SK-N-SH (cell line): ENCODE measurements around the gene ADK. TPM values are rescaled to one million over a fixed set of nuclear protein-coding genes. Genes with fewer than 3 reads are reported as not detected.

ENCODE experiments used
- CTCF ChIA-PET: fragments of 300-600, 350-600 bp; formaldehyde crosslinking; extraction: SDS; loops from one replicate; lab custom pipeline; 2021; lab: Yijun Ruan, JAX
- POLR2A ChIA-PET: fragments of 350-600 bp; sonication (Branson Sonifier 250); formaldehyde crosslinking; extraction: SDS; loops from one replicate; lab custom pipeline; 2020; ENCODE audit warnings: antibody characterized with exemption, inconsistent platforms; lab: Yijun Ruan, JAX
- DNase-seq: peaks from one replicate; pipeline ENCODE4 v3.0.0; 2012
- H2AFZ ChIP-seq: fragments of 200-600 bp; sonication (generic); 2 replicates; pipeline ENCODE4 v1.8.1; 2016; ENCODE audit warnings: antibody characterized with exemption, mild to moderate bottlenecking, low read depth
- H3F3A ChIP-seq: fragments of 200-600 bp; sonication (generic); replicated peaks from 2 replicates; pipeline ENCODE3; 2016; ENCODE audit warnings: antibody characterized with exemption, mild to moderate bottlenecking; ENCODE audit not compliant: insufficient read depth
- H3K27ac ChIP-seq, 2 experiments: fragments of 200-500 bp in 1 of 2; fragments of 200-600 bp in 1 of 2; sonication (Bioruptor generic) in 1 of 2; sonication (generic), shearing (Covaris generic) in 1 of 2; 2 replicates each; pipeline versions ENCODE4 v1.5.1 to v1.6.1; 2014 to 2016; ENCODE audit warnings: low read depth in 2 of 2, inconsistent platforms in 1 of 2, low read length in 1 of 2, mild to moderate bottlenecking in 1 of 2, mixed read lengths in 1 of 2
- H3K27me3 ChIP-seq: fragments of 200-600 bp; sonication (generic), shearing (Covaris generic); 2 replicates; pipeline ENCODE4 v1.6.1; 2016; ENCODE audit warnings: mixed run types; ENCODE audit not compliant: insufficient read depth
- H3K36me3 ChIP-seq, 2 experiments: fragments of 200-500 bp in 1 of 2; fragments of 200-600 bp in 1 of 2; sonication (Bioruptor generic) in 1 of 2; sonication (generic) in 1 of 2; replicated peaks in 1 of 2; 2 replicates each; pipeline versions ENCODE3 to v1.5.1; 2014 to 2016; ENCODE audit warnings: low read length in 1 of 2, mild to moderate bottlenecking in 1 of 2; ENCODE audit not compliant: insufficient read depth in 2 of 2, control insufficient read depth in 1 of 2
- H3K4me1 ChIP-seq, 2 experiments: fragments of 200-500 bp in 1 of 2; fragments of 200-600 bp in 1 of 2; sonication (Bioruptor generic) in 1 of 2; sonication (generic), shearing (Covaris generic) in 1 of 2; 2 replicates each; pipeline versions ENCODE4 v1.5.1 to v1.6.1; 2014 to 2016; ENCODE audit warnings: low read depth in 1 of 2, low read length in 1 of 2, mixed run types in 1 of 2; ENCODE audit not compliant: insufficient read depth in 2 of 2, control insufficient read depth in 1 of 2
- H3K4me2 ChIP-seq: fragments of 200-600 bp; sonication (generic), shearing (Covaris generic); 2 replicates; pipeline ENCODE4 v1.6.1; 2017; ENCODE audit warnings: mixed run types
- H3K4me3 ChIP-seq, 2 experiments: fragments of 200-500 bp in 1 of 2; fragments of 200-600 bp in 1 of 2; sonication (Bioruptor generic) in 1 of 2; sonication (generic), shearing (Covaris generic) in 1 of 2; 2 replicates each; pipeline versions ENCODE4 v1.5.1 to v1.8.1; 2014 to 2016; ENCODE audit warnings: low read depth in 2 of 2, inconsistent platforms in 1 of 2, low read length in 1 of 2, mild to moderate bottlenecking in 1 of 2, mixed read lengths in 1 of 2, moderate library complexity in 1 of 2
- H3K79me2 ChIP-seq: fragments of 200-600 bp; sonication (generic); 2 replicates; pipeline ENCODE4 v1.8.1; 2017; ENCODE audit warnings: mild to moderate bottlenecking; ENCODE audit not compliant: insufficient read depth
- H3K9ac ChIP-seq: fragments of 200-600 bp; sonication (generic); 2 replicates; pipeline ENCODE4 v1.6.1; 2017; ENCODE audit warnings: mixed run types
- H3K9me2 ChIP-seq: fragments of 200-600 bp; sonication (generic); 2 replicates; pipeline ENCODE4 v1.6.1; 2017; ENCODE audit warnings: mixed run types
- H3K9me3 ChIP-seq: fragments of 200-600 bp; sonication (generic); 2 replicates; pipeline ENCODE4 v1.6.1; 2017; ENCODE audit warnings: mixed run types, mild to moderate bottlenecking, moderate library complexity
- H4K20me1 ChIP-seq: fragments of 200-600 bp; sonication (generic); 2 replicates; pipeline ENCODE4 v1.6.1; 2017; ENCODE audit warnings: mild to moderate bottlenecking, mixed run types; ENCODE audit not compliant: insufficient read depth
- CHD2 ChIP-seq: fragments of 150-350 bp; IDR thresholded peaks from 2 replicates; pipeline ENCODE4 v1.6.1; 2018; ENCODE audit warnings: low read length; ENCODE audit not compliant: partially characterized antibody
- CTCF ChIP-seq: fragments of 200-600 bp; sonication (generic); IDR thresholded peaks from 2 replicates; pipeline ENCODE4 v1.6.1; 2017; ENCODE audit warnings: antibody characterized with exemption, mild to moderate bottlenecking, moderate library complexity
- ELF1 ChIP-seq: IDR thresholded peaks from 2 replicates; pipeline ENCODE4 v1.4.0; 2012
- EZH2phosphoT487 ChIP-seq: fragments of 200-600 bp; sonication (generic); IDR thresholded peaks from 2 replicates; pipeline ENCODE4 v1.6.1; 2017; ENCODE audit warnings: low read depth, mixed run types, mild to moderate bottlenecking, antibody characterized with exemption, moderate library complexity, borderline replicate concordance
- FOSL2 ChIP-seq: IDR thresholded peaks from 2 replicates; pipeline ENCODE4 v1.4.0; 2012; ENCODE audit warnings: low read depth, mild to moderate bottlenecking, moderate library complexity, borderline replicate concordance
- IRF3 ChIP-seq: fragments of 150-350 bp; IDR thresholded peaks from 2 replicates; pipeline ENCODE4 v1.6.1; 2016; ENCODE audit warnings: mild to moderate bottlenecking, low read depth, low read length
- JUND ChIP-seq: IDR thresholded peaks from 2 replicates; pipeline ENCODE4 v1.4.0; 2012
- RAD21 ChIP-seq: IDR thresholded peaks from 2 replicates; pipeline ENCODE4 v1.6.1; 2012; ENCODE audit warnings: mild to moderate bottlenecking, low read length
- RFX5 ChIP-seq: IDR thresholded peaks from 2 replicates; pipeline ENCODE4 v1.6.1; 2012; ENCODE audit warnings: mild to moderate bottlenecking, improper control_type of control experiment, low read length
- SIN3A ChIP-seq: IDR thresholded peaks from 2 replicates; pipeline ENCODE4 v1.6.1; 2012; ENCODE audit warnings: low read depth, mild to moderate bottlenecking, low read length, moderate library complexity, borderline replicate concordance
- SMC3 ChIP-seq: IDR thresholded peaks from 2 replicates; pipeline ENCODE4 v1.6.1; 2012; ENCODE audit warnings: low read depth, low read length, improper control_type of control experiment
- TCF12 ChIP-seq: IDR thresholded peaks from 2 replicates; pipeline ENCODE4 v1.4.0; 2012
- YY1 ChIP-seq: IDR thresholded peaks from 2 replicates; pipeline ENCODE4 v1.4.0; 2012; ENCODE audit warnings: low read depth, mild to moderate bottlenecking
- ZBTB33 ChIP-seq: IDR thresholded peaks from 2 replicates; pipeline ENCODE4 v1.4.0; 2012; ENCODE audit warnings: low read depth, borderline replicate concordance
- WGBS: methylation state at CpG from one replicate; pipeline ENCODE4 v1.1.6; 2017; ENCODE audit warnings: low lambda C conversion rate; 5-methylcytosine and 5-hydroxymethylcytosine counted together
- polyA plus RNA-seq, 3 experiments: library from polyadenylated mRNA; depleted of rRNA; stranded (reverse); fragments of >200 nt; gene quantifications; 2 replicates each; pipeline ENCODE4 v1.2.3, GENCODE V29; 2012
- TF ChIP-seq, protein P1 (sequence below): IDR thresholded peaks from 2 replicates; pipeline ENCODE4 v1.4.0; 2012; ENCODE audit warnings: low read depth, borderline replicate concordance

ADK gene
- polyA plus RNA-seq, 1 of the 3 experiments (the other 2 are of a cell fraction) = 25.1 TPM

DNA sequence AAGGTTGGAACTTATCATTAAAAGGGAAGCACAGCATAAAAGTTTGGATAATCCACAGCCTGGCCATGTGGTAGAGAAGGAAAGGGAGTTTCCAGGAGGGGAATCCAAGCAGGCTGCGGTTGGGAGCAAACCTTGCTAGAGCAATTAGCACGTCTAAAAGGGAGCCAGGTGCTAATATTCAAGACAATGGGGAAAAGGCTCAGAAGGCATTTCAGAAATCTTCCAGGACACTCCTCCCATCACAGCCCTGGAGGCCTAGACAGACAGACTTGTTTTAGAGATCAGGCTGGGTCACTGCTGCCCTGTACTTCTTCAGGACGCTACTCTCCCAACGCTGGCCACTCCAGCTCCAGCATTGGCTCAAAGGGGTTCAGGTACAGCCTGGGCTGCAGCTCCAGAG is 579.2 kb downstream of the ADK start:
- Histone ChIP-seq H3K27ac (no peak overlapping the region), H3K4me3 (no peak overlapping the region), H3K36me3 (no peaks in the 10 kb centered on the region), H4K20me1 (no peaks in the 10 kb centered on the region), H3K4me2 (no peak overlapping the region), H3K79me2 (no peaks in the 10 kb centered on the region), H3K27me3 (no peaks in the 10 kb centered on the region), H3K9ac (no peak overlapping the region), H3F3A (no peaks in the 10 kb centered on the region), H3K9me2 (no peaks in the 10 kb centered on the region), H3K4me1 (no peaks in the 10 kb centered on the region), H3K9me3 (no peaks in the 10 kb centered on the region), H2AFZ (no peak overlapping the region)
- ChIA-PET POLR2A (no interaction called here), CTCF (no interaction called here)
- DNase-seq = no peak
- 75% methylated on average over 4 of the region's 4 CpGs for WGBS
- TF ChIP-seq SMC3 (no peak), SIN3A (no peak), RAD21 (no peak), YY1 (no peak)

GRCh38 chr10:74733612-74734011 is 582.6 kb downstream of the ADK start:
- WGBS = 77% methylated on average over 1 of the region's 1 CpG
- Histone ChIP-seq H3K9me2 (no peaks in the 10 kb centered on the region), H3K4me2 (no peak overlapping the region), H3K27ac (no peak overlapping the region), H3K9me3 (no peaks in the 10 kb centered on the region), H4K20me1 (no peaks in the 10 kb centered on the region), H3K79me2 (no peaks in the 10 kb centered on the region), H3K36me3 (no peaks in the 10 kb centered on the region), H3K9ac (no peak overlapping the region), H3K27me3 (no peaks in the 10 kb centered on the region), H3F3A (no peaks in the 10 kb centered on the region)
- no peak for DNase-seq
- CTCF ChIA-PET = no interaction called here
- TF ChIP-seq CTCF (no peak), JUND (no peak), RFX5 (no peak), YY1 (no peak), FOSL2 (no peak), TCF12 (no peak), ELF1 (no peak), CHD2 (no peak), ZBTB33 (no peak), IRF3 (no peak), EZH2phosphoT487 (no peak)
- TF ChIP-seq, protein P1, sequence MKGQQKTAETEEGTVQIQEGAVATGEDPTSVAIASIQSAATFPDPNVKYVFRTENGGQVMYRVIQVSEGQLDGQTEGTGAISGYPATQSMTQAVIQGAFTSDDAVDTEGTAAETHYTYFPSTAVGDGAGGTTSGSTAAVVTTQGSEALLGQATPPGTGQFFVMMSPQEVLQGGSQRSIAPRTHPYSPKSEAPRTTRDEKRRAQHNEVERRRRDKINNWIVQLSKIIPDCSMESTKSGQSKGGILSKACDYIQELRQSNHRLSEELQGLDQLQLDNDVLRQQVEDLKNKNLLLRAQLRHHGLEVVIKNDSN = no peak
- TF ChIP-seq, all 33 proteins: peak for 0
- POLR2A ChIA-PET = no interaction called here
- Histone ChIP-seq H2AFZ (no peak overlapping the region), H3K4me1 (no peaks in the 10 kb centered on the region), H3K4me3 (no peak overlapping the region)
